ENCODE data around the gene PPP1R26.

GRCh38 chr9:135515083-135515951 lies 35.7 kb downstream of the PPP1R26 start:
- TF ChIP-seq TAF1 (IDR thresholded peaks at IDR 0.05; ENCODE audit: low read depth): no peak
- TF ChIP-seq POLR2AphosphoS5 (IDR thresholded peaks at IDR 0.05): no peak
- TF ChIP-seq EP300 (conservative IDR thresholded peaks at IDR 0.05; ENCODE audit: poor library complexity, severe bottlenecking): no peak
- no peak for TF ChIP-seq CTCF (IDR thresholded peaks at IDR 0.05; ENCODE audit: poor library complexity, severe bottlenecking)
- no peak for TF ChIP-seq EZH2 (IDR thresholded peaks at IDR 0.05; ENCODE audit: borderline replicate concordance, insufficient read depth, low read length, poor library complexity, severe bottlenecking)
- TF ChIP-seq REST (IDR thresholded peaks at IDR 0.05; ENCODE audit: borderline replicate concordance): no peak
